GM12891 (cell line): ENCODE measurements around the gene ATXN10.

Experiments used
- POLR2AphosphoS5 ChIP-seq: IDR thresholded peaks from 2 replicates; pipeline ENCODE4 v1.6.1; 2011; ENCODE audit warnings: low read depth, low read length, control low read depth
- SPI1 ChIP-seq: IDR thresholded peaks from 2 replicates; pipeline ENCODE4 v1.6.1; 2011; ENCODE audit warnings: low read depth, low read length, control low read depth

- no peak for TF ChIP-seq SPI1
- no peak for TF ChIP-seq POLR2AphosphoS5
Observed at GRCh38 chr22:45638197-45638596, 33.4 kb upstream of the ATXN10 start.
